ENCODE results near the gene ANO6. TPM values are rescaled to one million over a fixed set of nuclear protein-coding genes. Genes with fewer than 3 reads are reported as not detected.

ANO6 gene
- total RNA-seq, 1 experiment from 2014 or later: 46.8 TPM

DNA sequence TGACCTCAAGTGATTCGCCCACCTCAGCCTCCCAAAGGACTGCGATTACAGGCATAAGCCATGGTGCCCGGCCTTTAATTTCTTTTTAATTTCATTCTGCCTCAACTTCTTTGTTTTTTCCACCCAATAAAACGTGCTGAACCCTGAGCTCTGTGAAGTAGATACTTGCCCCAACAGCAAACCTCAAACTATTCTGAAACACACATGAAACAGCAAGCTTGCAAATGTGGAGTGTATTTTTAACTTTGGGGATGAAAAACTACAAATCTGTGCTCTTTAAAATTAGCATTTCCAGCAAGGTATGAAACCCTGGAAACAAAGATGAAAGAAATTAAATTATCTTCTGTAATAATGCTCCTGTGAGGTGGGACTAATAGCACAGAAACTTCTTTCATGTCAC, 246.6 kb downstream of the ANO6 start:
- peaks cover 17% of the 10 kb centered on the region for H3K4me1 Mint-ChIP-seq
- ATAC-seq (no peak), DNase-seq (ENCODE audit: low spot score) (no peak)
- no peak overlapping the region for H3K4me3 Mint-ChIP-seq
- no peaks in the 10 kb centered on the region for H3K36me3 Mint-ChIP-seq
- TF ChIP-seq, protein P1, sequence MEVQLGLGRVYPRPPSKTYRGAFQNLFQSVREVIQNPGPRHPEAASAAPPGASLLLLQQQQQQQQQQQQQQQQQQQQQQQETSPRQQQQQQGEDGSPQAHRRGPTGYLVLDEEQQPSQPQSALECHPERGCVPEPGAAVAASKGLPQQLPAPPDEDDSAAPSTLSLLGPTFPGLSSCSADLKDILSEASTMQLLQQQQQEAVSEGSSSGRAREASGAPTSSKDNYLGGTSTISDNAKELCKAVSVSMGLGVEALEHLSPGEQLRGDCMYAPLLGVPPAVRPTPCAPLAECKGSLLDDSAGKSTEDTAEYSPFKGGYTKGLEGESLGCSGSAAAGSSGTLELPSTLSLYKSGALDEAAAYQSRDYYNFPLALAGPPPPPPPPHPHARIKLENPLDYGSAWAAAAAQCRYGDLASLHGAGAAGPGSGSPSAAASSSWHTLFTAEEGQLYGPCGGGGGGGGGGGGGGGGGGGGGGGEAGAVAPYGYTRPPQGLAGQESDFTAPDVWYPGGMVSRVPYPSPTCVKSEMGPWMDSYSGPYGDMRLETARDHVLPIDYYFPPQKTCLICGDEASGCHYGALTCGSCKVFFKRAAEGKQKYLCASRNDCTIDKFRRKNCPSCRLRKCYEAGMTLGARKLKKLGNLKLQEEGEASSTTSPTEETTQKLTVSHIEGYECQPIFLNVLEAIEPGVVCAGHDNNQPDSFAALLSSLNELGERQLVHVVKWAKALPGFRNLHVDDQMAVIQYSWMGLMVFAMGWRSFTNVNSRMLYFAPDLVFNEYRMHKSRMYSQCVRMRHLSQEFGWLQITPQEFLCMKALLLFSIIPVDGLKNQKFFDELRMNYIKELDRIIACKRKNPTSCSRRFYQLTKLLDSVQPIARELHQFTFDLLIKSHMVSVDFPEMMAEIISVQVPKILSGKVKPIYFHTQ (CRISPR knock-in tag; IDR thresholded peaks at IDR 0.05): no peak
- TF ChIP-seq, protein P2, sequence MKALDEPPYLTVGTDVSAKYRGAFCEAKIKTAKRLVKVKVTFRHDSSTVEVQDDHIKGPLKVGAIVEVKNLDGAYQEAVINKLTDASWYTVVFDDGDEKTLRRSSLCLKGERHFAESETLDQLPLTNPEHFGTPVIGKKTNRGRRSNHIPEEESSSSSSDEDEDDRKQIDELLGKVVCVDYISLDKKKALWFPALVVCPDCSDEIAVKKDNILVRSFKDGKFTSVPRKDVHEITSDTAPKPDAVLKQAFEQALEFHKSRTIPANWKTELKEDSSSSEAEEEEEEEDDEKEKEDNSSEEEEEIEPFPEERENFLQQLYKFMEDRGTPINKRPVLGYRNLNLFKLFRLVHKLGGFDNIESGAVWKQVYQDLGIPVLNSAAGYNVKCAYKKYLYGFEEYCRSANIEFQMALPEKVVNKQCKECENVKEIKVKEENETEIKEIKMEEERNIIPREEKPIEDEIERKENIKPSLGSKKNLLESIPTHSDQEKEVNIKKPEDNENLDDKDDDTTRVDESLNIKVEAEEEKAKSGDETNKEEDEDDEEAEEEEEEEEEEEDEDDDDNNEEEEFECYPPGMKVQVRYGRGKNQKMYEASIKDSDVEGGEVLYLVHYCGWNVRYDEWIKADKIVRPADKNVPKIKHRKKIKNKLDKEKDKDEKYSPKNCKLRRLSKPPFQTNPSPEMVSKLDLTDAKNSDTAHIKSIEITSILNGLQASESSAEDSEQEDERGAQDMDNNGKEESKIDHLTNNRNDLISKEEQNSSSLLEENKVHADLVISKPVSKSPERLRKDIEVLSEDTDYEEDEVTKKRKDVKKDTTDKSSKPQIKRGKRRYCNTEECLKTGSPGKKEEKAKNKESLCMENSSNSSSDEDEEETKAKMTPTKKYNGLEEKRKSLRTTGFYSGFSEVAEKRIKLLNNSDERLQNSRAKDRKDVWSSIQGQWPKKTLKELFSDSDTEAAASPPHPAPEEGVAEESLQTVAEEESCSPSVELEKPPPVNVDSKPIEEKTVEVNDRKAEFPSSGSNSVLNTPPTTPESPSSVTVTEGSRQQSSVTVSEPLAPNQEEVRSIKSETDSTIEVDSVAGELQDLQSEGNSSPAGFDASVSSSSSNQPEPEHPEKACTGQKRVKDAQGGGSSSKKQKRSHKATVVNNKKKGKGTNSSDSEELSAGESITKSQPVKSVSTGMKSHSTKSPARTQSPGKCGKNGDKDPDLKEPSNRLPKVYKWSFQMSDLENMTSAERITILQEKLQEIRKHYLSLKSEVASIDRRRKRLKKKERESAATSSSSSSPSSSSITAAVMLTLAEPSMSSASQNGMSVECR (CRISPR knock-in tag; IDR thresholded peaks at IDR 0.05; ENCODE audit: borderline replicate concordance): no peak
- TF ChIP-seq, protein P3, sequence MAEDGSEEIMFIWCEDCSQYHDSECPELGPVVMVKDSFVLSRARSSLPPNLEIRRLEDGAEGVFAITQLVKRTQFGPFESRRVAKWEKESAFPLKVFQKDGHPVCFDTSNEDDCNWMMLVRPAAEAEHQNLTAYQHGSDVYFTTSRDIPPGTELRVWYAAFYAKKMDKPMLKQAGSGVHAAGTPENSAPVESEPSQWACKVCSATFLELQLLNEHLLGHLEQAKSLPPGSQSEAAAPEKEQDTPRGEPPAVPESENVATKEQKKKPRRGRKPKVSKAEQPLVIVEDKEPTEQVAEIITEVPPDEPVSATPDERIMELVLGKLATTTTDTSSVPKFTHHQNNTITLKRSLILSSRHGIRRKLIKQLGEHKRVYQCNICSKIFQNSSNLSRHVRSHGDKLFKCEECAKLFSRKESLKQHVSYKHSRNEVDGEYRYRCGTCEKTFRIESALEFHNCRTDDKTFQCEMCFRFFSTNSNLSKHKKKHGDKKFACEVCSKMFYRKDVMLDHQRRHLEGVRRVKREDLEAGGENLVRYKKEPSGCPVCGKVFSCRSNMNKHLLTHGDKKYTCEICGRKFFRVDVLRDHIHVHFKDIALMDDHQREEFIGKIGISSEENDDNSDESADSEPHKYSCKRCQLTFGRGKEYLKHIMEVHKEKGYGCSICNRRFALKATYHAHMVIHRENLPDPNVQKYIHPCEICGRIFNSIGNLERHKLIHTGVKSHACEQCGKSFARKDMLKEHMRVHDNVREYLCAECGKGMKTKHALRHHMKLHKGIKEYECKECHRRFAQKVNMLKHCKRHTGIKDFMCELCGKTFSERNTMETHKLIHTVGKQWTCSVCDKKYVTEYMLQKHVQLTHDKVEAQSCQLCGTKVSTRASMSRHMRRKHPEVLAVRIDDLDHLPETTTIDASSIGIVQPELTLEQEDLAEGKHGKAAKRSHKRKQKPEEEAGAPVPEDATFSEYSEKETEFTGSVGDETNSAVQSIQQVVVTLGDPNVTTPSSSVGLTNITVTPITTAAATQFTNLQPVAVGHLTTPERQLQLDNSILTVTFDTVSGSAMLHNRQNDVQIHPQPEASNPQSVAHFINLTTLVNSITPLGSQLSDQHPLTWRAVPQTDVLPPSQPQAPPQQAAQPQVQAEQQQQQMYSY (CRISPR knock-in tag; IDR thresholded peaks at IDR 0.05): no peak
- TF ChIP-seq, protein P4, sequence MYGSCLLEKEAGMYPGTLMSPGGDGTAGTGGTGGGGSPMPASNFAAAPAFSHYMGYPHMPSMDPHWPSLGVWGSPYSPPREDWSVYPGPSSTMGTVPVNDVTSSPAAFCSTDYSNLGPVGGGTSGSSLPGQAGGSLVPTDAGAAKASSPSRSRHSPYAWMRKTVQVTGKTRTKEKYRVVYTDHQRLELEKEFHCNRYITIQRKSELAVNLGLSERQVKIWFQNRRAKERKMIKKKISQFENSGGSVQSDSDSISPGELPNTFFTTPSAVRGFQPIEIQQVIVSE (CRISPR knock-in tag; IDR thresholded peaks at IDR 0.05; ENCODE audit: borderline replicate concordance): no peak
- TF ChIP-seq ESRRA (CRISPR knock-in tag; IDR thresholded peaks at IDR 0.05; ENCODE audit: borderline replicate concordance): no peak
- CTCF ChIA-PET: no interaction called here
- no peak overlapping the region for H3K27ac Mint-ChIP-seq
- no peaks in the 10 kb centered on the region for H3K27me3 Mint-ChIP-seq (ENCODE audit: low read depth)
- POLR2A ChIA-PET: no interaction called here
- no peaks in the 10 kb centered on the region for H3K9me3 Mint-ChIP-seq

DNA sequence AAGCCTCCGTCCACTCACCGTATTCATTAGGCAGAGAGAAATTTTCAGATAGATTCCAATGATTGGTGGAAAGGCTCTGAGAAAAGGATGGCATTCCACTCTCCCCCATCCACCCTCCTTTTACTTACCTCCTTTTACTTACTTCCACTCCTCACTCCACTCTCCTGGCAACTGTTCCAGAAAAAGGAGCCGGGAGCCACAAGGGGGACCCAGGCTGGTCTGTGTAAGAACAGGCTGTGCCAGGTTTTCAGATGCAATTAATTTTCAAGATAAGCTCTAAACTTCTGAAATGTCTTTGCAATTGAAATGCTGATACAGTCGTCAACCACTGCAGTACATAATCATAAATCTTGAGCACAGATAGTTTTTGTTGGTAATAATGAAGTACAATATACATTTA, 248.8 kb downstream of the ANO6 start:
- POLR2A ChIA-PET: no interaction called here
- H3K27ac Mint-ChIP-seq: no peak overlapping the region
- H3K9me3 Mint-ChIP-seq: peaks cover 7% of the 10 kb centered on the region; the same call in 1 of the 2 replicates
- peaks cover 17% of the 10 kb centered on the region for H3K4me1 Mint-ChIP-seq
- CTCF ChIA-PET: interaction anchor here (1.1 to 1.6 kb wide), 3 partner anchors 79 to 294 kb away, joined by 3 to 6 read pairs (median 4); no protein-coding TSS in a partner anchor
- peak; percentile 16 for DNase-seq (ENCODE audit: low spot score)
- peak; percentile 68 for ATAC-seq
- no peaks in the 10 kb centered on the region for H3K36me3 Mint-ChIP-seq
- H3K4me3 Mint-ChIP-seq: no peak overlapping the region
- no peaks in the 10 kb centered on the region for H3K27me3 Mint-ChIP-seq (ENCODE audit: low read depth)
- TF ChIP-seq NFATC4 (CRISPR knock-in tag; IDR thresholded peaks at IDR 0.05) (no peak), GTF2I (CRISPR knock-in tag; conservative IDR thresholded peaks at IDR 0.05) (no peak), ELF4 (CRISPR knock-in tag; IDR thresholded peaks at IDR 0.05; ENCODE audit: low read depth) (no peak), SMAD3 (CRISPR knock-in tag; IDR thresholded peaks at IDR 0.05; ENCODE audit: borderline replicate concordance) (no peak), CREM (CRISPR knock-in tag; IDR thresholded peaks at IDR 0.05) (no peak)
- TF ChIP-seq, protein P5, sequence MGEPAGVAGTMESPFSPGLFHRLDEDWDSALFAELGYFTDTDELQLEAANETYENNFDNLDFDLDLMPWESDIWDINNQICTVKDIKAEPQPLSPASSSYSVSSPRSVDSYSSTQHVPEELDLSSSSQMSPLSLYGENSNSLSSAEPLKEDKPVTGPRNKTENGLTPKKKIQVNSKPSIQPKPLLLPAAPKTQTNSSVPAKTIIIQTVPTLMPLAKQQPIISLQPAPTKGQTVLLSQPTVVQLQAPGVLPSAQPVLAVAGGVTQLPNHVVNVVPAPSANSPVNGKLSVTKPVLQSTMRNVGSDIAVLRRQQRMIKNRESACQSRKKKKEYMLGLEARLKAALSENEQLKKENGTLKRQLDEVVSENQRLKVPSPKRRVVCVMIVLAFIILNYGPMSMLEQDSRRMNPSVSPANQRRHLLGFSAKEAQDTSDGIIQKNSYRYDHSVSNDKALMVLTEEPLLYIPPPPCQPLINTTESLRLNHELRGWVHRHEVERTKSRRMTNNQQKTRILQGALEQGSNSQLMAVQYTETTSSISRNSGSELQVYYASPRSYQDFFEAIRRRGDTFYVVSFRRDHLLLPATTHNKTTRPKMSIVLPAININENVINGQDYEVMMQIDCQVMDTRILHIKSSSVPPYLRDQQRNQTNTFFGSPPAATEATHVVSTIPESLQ (CRISPR knock-in tag; IDR thresholded peaks at IDR 0.05): no peak
- TF ChIP-seq, protein P6, sequence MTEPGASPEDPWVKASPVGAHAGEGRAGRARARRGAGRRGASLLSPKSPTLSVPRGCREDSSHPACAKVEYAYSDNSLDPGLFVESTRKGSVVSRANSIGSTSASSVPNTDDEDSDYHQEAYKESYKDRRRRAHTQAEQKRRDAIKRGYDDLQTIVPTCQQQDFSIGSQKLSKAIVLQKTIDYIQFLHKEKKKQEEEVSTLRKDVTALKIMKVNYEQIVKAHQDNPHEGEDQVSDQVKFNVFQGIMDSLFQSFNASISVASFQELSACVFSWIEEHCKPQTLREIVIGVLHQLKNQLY (CRISPR knock-in tag; IDR thresholded peaks at IDR 0.05): no peak
- TF ChIP-seq, protein P7, sequence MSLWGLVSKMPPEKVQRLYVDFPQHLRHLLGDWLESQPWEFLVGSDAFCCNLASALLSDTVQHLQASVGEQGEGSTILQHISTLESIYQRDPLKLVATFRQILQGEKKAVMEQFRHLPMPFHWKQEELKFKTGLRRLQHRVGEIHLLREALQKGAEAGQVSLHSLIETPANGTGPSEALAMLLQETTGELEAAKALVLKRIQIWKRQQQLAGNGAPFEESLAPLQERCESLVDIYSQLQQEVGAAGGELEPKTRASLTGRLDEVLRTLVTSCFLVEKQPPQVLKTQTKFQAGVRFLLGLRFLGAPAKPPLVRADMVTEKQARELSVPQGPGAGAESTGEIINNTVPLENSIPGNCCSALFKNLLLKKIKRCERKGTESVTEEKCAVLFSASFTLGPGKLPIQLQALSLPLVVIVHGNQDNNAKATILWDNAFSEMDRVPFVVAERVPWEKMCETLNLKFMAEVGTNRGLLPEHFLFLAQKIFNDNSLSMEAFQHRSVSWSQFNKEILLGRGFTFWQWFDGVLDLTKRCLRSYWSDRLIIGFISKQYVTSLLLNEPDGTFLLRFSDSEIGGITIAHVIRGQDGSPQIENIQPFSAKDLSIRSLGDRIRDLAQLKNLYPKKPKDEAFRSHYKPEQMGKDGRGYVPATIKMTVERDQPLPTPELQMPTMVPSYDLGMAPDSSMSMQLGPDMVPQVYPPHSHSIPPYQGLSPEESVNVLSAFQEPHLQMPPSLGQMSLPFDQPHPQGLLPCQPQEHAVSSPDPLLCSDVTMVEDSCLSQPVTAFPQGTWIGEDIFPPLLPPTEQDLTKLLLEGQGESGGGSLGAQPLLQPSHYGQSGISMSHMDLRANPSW (CRISPR knock-in tag; conservative IDR thresholded peaks at IDR 0.05; ENCODE audit: low read depth): no peak
- TF ChIP-seq, protein P8, sequence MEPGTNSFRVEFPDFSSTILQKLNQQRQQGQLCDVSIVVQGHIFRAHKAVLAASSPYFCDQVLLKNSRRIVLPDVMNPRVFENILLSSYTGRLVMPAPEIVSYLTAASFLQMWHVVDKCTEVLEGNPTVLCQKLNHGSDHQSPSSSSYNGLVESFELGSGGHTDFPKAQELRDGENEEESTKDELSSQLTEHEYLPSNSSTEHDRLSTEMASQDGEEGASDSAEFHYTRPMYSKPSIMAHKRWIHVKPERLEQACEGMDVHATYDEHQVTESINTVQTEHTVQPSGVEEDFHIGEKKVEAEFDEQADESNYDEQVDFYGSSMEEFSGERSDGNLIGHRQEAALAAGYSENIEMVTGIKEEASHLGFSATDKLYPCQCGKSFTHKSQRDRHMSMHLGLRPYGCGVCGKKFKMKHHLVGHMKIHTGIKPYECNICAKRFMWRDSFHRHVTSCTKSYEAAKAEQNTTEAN (CRISPR knock-in tag; IDR thresholded peaks at IDR 0.05): no peak

All from WTC11 (cell line).